ENCODE results near the gene PPP2R2C.

Gene PPP2R2C

GRCh38 chr4:6320663-6321062 lies 151.8 kb downstream of the PPP2R2C start:
- TF ChIP-seq CTCF (IDR thresholded peaks at IDR 0.05; ENCODE audit: control insufficient read depth, extremely low read depth, insufficient read depth): no peak
- H3K4me3 ChIP-seq (ENCODE audit: low read depth, low read length): no peak overlapping the region
- no peak for DNase-seq (ENCODE audit: low read depth)

GRCh38 chr4:6319530-6320150 lies 152.8 kb downstream of the PPP2R2C start:
- TF ChIP-seq CTCF (IDR thresholded peaks at IDR 0.05; ENCODE audit: control insufficient read depth, extremely low read depth, insufficient read depth): no peak
- DNase-seq (ENCODE audit: low read depth): no peak
- no peak overlapping the region for H3K4me3 ChIP-seq (ENCODE audit: low read depth, low read length)

- TF ChIP-seq CTCF (IDR thresholded peaks at IDR 0.05; ENCODE audit: control insufficient read depth, extremely low read depth, insufficient read depth): no peak
- no peak for DNase-seq (ENCODE audit: low read depth)
- H3K4me3 ChIP-seq (ENCODE audit: low read depth, low read length): no peak overlapping the region
These were observed 154.2 kb downstream of the PPP2R2C start for GRCh38 chr4:6318206-6318605.

GRCh38 chr4:6316461-6317003 lies 155.9 kb downstream of the PPP2R2C start:
- TF ChIP-seq CTCF (IDR thresholded peaks at IDR 0.05; ENCODE audit: control insufficient read depth, extremely low read depth, insufficient read depth): no peak
- DNase-seq (ENCODE audit: low read depth): no peak

GRCh38 chr4:6313216-6313615 lies 159.2 kb downstream of the PPP2R2C start:
- DNase-seq (ENCODE audit: low read depth): peak; percentile 54
- no peak overlapping the region for H3K4me3 ChIP-seq (ENCODE audit: low read depth, low read length)
- TF ChIP-seq CTCF (IDR thresholded peaks at IDR 0.05; ENCODE audit: control insufficient read depth, extremely low read depth, insufficient read depth): no peak

More at GRCh38 chr4:6316461-6317003, 155.9 kb downstream of the PPP2R2C start:
- no peak overlapping the region for H3K4me3 ChIP-seq (ENCODE audit: low read depth, low read length)

GRCh38 chr4:6309777-6310176 lies 162.6 kb downstream of the PPP2R2C start:
- H3K4me3 ChIP-seq (ENCODE audit: low read depth, low read length): no peak overlapping the region
- TF ChIP-seq CTCF (IDR thresholded peaks at IDR 0.05; ENCODE audit: control insufficient read depth, extremely low read depth, insufficient read depth): no peak
- DNase-seq (ENCODE audit: low read depth): no peak
